GM21723 (cell line): ENCODE measurements around the gene CLSTN3.
A peak's percentile ranks its signal among the peaks of the same experiment; 100 is the strongest.

Source experiments
- ATAC-seq: cut with Tn5 transposase; IDR thresholded peaks from one replicate; pipeline ENCODE4 v1.9.1; 2021; ENCODE audit warnings: mild to moderate bottlenecking, moderate library complexity; ENCODE audit not compliant: unreplicated experiment

CLSTN3 gene

DNA sequence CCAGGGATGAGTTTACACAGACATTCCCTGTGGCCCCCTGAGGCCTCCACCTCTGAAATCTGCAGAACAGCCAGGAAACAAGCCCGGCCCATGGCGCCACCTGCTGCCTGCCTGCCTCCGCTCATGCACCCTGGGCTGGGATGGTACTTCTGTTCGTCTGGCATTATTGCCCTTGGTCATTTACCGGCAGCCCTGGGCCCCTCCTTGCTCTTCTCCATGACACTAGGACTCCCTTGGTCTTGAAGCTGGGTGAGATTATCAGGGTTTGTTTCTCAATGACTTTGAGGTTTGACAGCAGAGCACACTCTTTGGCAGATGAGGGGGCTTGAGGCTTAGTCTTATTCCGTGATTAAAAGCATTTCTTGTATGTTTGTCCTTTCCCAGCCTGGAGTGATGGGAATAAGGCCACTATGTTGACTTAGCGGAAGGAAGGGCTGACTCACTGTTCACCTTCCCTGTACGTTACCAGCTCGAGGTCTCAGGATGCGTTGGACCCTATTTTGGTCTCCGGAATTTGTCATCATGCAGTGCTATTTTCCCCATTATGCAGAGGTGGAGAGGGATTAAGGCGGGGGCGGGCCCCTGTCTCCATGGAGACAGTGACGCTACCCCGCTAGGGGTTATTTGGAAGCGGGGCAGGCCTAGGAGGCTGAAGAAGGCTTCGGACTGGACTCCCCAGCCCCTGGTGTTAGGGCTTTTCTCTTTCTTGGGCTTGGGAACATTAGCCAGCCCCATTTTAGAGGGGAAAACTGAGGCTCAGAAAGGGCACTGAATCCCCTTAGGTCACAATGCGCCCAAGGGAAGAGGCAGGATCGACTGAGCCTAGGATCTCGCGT is 58.6 kb downstream of the CLSTN3 start:
- ATAC-seq: peak; percentile 48

DNA sequence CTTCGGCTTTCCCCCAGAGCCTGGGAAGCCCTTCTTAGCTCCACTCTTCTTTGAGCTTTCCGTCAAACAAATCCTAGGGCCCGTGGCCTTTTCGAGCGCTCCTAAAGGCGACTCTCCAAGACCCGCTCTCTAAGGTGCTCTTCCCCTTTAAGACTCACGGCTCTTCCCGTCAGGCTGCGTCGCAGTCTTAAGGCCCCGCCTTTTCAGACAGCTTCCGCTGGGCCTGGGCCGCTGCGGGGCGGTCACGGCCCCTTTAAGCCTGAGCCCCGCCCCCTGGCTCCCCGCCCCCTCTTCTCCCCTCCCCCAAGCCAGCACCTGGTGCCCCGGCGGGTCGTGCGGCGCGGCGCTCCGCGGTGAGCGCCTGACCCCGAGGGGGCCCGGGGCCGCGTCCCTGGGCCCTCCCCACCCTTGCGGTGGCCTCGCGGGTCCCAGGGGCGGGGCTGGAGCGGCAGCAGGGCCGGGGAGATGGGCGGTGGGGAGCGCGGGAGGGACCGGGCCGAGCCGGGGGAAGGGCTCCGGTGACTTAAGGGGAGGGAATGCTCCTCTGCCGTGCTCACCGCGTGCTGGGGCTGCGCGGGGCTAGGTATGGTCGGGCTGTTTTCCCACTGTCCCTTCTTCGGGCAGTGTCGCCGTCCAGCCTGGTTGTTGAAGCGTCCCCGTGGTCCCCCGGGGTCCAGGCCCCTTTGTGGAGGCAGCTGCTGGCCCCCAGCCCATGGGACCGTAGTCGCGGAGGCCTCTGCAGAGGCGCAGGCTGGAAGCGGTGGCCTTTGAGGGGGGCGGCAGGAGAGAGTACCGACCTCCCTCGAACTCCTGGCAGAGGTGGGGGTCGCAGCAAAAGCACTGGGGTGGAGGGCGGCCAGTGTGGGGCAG is 59.5 kb downstream of the CLSTN3 start, which contains the start of gene PEX5:
PEX5 (plus strand) TSS at position 289 of the 870 bp plus-strand sequence. CDS start 692 bp downstream, outside the sequence.
- ATAC-seq: peak; percentile 94

GRCh38 chr12:7190268-7191055 is 60.3 kb downstream of the CLSTN3 start:
- ATAC-seq: peak; percentile 4

- ATAC-seq: no peak
Measured at GRCh38 chr12:7193674-7194073, 63.5 kb downstream of the CLSTN3 start.

- ATAC-seq: no peak
Measured at GRCh38 chr12:7197841-7198240, 67.7 kb downstream of the CLSTN3 start.

- no peak for ATAC-seq
Measured at GRCh38 chr12:7203109-7203508, 72.9 kb downstream of the CLSTN3 start.

DNA sequence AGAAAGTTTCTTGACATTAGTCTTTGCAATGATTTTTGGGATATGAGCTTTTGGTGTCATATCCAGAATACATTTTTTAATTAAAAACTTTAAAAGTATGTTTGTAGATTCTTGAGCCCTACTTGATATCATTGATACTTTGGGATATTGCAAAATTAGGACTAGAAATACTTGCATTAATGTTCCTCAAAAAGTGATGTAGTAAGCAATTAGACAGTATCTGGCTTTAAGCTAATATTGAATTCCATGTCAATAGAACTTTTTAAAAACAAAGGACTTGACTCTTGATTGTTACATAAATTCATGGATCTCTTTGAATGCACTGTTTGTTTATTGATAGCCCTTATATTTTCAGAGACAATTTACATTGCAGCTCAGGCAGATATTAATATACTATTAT is 74.9 kb downstream of the CLSTN3 start:
- no peak for ATAC-seq

GRCh38 chr12:7206691-7207090 is 76.5 kb downstream of the CLSTN3 start:
- ATAC-seq: no peak

- no peak for ATAC-seq
Measured at GRCh38 chr12:7207866-7208625, 77.9 kb downstream of the CLSTN3 start.
